ENCODE measurements around the gene AP3B1. TPM values are rescaled to one million over a fixed set of nuclear protein-coding genes. Genes with fewer than 3 reads are reported as not detected.
A peak's percentile ranks its signal among the peaks of the same experiment; 100 is the strongest.
"Not testable (repeated sequence)": the region's sequence is repeated elsewhere in the genome, so short reads cannot be mapped to it uniquely, and the experiment has no call there.

The AP3B1 gene
- total RNA-seq, 2 donors from 2014 or later: 51.3 to 55.6 TPM

DNA sequence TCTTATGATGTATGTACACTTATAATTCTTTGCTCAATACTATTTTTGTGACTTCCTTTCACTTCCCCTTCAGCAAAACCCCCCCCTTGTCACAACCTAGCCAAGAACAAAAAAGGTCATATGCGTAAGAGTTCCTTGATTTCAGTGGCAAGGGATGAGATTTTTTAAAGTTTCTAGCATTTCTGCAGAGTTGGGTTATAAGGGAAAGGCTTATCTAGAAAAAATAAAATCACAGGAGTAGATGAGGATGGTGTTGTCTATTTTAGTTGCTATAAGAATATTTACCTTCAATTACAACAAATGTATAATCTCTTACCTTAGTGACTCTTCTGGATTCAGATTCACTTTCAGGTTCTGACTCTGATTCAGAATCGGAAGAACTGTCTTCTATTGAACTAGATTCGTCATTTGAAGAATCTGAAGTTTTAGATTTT is 184.6 kb downstream of the AP3B1 start:
- no peak for ATAC-seq
- no peak for DNase-seq
- intact Hi-C loops (cut with DNase I, micrococcal nuclease): no loop called here

DNA sequence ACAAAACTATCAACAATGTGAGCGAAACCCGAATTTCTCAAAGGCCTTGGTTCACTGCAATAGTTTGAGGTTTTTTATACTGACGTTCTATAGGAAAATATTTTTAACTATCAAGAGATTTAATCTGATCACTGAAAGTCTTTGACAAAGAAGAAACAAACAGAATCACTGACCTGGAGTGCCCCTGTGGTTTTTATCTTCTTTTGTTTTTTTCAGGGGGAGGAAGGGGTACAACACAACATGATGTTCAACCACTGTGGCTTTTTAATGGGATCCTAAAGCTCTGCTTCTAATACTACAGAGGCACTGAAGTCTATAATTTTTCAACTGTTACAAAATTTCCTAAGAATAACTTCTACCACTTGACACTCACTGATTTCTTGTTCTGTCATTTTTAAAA is 185.9 kb downstream of the AP3B1 start:
- ATAC-seq: no peak
- intact Hi-C loops (cut with DNase I, micrococcal nuclease): no loop called here
- no peak for DNase-seq

DNA sequence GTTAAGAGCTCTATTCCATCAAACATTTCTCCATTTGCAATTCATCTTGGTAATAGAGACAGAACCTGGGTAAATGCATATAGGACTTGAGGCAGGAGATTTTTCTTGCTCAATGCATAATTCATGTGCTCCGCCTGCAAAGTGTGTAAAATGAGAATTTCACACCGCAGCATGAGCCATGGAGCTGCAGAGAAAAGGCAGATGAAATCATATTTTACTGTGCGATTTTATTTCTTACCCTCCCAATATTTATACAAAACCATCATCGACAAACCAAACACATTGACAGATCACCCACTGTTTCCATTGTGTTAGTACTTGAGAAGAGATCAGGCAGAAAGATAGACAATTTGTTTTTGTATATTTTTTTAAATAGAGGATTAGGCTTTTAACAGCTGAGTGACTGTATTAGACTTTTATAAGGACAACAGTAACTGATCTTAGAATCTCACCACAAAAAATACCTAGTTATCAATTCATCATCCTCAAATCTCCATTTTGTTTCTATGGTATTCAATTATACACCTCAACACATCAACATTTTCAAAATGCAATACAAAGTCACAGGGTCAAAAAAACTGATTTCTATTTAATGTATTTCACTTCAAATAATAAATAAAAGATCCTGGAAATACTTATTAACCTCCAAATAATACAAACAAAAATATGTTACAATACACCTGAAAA is 191.1 kb downstream of the AP3B1 start:
- no peak for DNase-seq
- ATAC-seq: no peak
- intact Hi-C loops (cut with DNase I, micrococcal nuclease): no loop called here

DNA sequence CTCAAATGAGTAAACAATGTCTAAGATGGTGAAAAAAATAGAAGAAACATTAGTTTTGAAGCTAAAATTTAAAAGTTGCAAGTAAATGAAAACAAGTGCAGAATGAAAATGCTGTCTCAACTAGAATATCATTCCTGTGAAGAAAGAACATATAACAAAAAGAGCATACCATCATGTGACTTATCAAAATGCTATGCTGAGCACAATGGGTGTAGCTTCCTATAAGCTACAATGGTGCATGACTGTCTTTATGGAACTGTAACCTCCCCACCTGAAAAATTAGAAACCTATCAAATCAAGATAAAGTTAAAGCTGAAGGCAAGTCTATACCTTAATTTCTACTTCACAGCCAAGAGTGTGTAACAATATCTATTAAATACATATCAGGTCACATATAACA is 192.0 kb downstream of the AP3B1 start:
- intact Hi-C loops (cut with DNase I, micrococcal nuclease): no loop called here
- ATAC-seq: no peak
- DNase-seq: no peak

DNA sequence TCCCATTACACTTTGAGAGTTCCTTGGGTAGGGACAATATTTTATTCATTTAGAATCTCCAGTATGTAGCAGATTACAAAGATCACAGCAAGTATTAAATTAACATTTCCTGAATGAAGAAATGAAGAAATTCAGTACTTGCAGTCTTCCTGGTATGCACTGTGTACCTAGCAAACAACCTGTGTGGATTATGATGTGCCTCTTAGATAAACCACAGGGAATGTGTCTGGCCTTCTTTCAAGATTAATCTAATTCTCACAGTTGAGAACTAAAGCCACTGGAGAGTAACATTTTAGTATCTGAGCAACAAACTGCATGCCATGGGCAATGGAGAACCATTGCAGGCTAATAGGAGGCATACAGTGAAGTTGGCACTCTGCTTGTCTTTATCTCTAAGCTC is 199.4 kb downstream of the AP3B1 start:
- intact Hi-C loops (cut with DNase I, micrococcal nuclease): no loop called here
- DNase-seq: no peak
- peak; percentile 19 for ATAC-seq

DNA sequence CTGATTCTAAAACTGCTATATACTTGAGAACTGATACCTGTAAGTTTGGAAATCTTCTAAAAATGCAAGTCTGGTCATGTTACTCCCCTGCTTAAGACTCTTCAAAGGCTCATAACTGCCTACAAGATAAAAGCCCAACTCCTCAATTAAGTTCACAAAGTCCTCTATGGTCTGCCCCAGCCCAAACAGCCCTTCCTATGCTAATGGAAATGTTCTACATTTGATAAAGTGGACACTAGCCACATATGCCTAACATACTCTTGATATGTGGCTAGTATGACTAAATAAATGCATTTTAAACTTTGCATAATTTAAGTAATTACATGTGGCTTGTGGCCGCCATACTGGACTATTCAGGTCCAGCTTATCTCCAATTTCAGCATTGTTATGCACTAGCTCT is 204.5 kb downstream of the AP3B1 start:
- DNase-seq (no peak), ATAC-seq (no peak)
- intact Hi-C loops (cut with DNase I, micrococcal nuclease): no loop called here

DNA sequence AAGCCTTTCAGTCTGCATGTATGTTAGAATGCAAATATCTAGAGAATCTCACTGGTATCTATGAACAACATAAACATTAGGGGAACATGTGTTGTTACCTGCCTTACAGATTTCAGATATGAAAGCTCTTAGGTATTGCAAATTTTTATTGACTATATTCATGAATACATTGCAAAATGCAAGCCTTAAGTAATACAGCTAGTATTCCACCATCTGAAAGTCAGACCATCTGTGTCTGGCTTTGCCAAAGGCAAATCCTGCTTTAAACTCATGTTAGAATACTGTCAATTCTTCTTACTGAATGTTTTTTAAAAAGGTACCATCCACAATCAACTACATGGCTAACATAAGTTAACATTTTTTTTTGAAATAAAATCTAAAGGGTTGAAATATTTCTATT is 215.6 kb downstream of the AP3B1 start:
- intact Hi-C loops (cut with DNase I, micrococcal nuclease): no loop called here
- ATAC-seq (no peak), DNase-seq (no peak)

DNA sequence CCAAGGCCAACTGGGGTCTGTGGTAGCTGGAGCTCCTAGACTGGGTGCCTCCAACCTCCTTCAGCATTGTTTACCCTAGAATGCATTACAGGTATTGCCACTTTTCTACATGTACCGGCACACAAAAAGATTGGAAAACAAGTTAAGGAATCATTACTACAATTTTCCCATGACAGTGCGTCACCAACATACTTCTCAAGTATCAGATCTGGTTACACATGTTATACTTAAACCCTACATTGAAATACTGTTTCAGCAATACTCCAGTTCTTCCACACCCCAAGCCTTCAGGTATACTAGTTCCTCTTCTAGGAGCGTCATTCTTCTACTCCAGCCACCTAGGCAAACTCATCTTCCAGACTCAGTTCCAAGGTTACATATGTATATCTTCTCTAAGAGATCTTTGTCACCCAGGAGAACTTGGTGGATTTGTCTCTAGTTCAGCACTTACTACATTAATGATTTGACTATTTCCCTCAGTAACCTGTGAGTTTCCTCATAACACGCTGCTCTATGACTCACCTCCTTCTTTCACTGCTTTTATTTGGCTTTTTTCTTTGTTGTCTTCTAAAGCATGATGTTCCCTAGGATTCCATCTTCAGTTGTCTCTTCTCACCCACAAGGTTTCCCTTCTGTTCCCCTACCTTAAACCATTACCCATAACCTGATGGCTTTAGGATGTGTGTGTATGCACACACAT is 217.0 kb downstream of the AP3B1 start:
- intact Hi-C loops (cut with DNase I, micrococcal nuclease): no loop called here
- no peak for ATAC-seq

DNA sequence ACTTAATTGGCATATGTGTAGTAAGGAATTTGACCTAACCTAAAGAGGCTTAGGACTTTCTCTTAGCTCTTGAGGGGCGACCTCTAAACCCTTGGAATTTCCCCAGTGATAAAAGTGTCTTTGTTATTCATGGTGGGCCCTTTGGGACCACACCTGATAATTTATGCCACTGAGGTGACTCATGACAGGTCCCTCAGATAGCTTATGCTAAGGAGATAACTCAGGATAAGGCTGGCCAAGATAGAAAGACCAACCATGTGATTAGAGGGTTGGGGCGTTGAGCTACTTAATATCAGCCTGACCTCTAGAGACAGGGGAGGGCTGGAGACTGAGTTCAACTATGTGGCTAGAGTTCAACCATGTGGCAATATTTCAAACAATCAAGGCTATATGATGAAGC is 218.1 kb downstream of the AP3B1 start:
- intact Hi-C loops (cut with DNase I, micrococcal nuclease): no loop called here
- ATAC-seq (no peak), DNase-seq (no peak)

More for the DNA sequence above, 217.0 kb downstream of the AP3B1 start:
- no peak for DNase-seq

DNA sequence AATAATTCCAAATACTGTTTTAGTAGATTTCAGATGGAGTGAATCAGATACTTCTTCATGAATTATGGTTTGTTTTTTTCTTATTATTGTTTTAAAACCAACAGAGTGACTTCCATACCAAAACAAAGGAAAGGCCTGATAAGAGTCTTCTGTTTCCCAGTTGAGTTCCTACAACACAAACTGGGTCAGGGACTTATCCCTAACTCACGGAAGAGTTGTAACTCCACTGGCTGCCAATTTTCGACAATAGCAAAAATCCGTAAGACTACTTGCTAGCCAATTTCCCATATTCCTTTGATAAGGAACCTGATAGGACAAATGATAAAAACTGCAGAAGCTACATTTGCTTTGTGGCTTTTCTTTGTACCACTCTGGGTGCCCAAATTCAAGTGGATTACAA is 219.2 kb downstream of the AP3B1 start:
- ATAC-seq: no peak
- intact Hi-C loops (cut with DNase I, micrococcal nuclease): no loop called here

DNA sequence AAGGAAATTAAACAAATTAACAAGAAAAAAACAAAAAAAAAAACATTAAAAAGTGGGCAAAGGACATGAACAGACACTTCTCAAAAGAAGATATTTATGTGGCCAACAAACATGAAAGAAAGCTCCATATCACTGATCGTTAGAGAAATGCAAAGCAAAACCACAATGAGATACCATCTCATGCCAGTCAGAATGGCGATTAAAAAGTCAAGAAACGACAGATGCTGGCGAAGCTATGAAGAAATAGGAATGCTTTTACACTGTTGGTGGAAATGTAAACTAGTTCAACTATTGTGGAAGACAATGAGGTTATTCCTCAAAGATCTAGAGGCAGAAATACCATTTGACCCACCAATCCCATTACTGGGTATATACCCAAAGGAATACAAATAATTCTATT is 223.8 kb downstream of the AP3B1 start:
- ATAC-seq; intact Hi-C loops (cut with DNase I, micrococcal nuclease): not testable (repeated sequence)

More for the DNA sequence above, 219.2 kb downstream of the AP3B1 start:
- DNase-seq: no peak

DNA sequence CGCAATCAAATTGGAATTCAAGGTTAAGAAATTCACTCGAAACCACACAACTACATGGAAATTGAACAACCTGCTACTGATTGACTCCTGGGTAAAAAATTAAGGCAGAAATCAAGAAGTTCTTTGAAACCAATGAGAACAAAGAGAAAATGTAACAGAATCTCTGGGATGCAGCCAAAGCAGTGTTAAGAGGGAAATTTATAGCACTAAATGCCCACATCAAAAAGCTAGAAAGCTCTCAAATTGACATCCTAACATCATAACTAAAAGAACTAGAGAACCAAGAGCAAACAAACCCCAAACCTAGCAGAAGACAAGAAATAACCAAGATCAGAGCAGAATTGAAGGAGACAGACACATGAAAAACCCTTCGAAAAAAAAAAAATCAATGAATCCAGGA is 226.9 kb downstream of the AP3B1 start:
- DNase-seq; intact Hi-C loops (cut with DNase I, micrococcal nuclease); ATAC-seq: not testable (repeated sequence)

More for the DNA sequence above, 223.8 kb downstream of the AP3B1 start:
- not testable (repeated sequence) for DNase-seq

DNA sequence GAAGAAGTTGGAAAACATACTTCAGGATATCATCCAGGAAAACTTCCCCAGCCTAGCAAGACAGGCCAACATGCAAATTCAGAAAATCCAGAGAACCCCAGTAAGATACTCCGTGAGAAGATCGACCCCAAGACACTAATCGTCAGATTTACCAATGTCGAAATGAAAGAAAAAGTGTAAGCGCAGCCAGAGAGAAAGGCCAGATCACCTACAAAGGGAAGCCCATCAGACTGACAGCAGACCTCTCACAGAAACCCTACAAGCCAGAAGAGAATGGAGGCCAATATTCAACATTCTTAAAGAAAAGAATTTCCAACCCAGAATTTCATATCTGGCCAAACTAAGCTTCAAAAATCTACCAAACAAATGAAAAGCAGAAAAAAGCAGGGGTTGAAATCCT is 227.8 kb downstream of the AP3B1 start:
- DNase-seq; intact Hi-C loops (cut with DNase I, micrococcal nuclease); ATAC-seq: not testable (repeated sequence)

DNA sequence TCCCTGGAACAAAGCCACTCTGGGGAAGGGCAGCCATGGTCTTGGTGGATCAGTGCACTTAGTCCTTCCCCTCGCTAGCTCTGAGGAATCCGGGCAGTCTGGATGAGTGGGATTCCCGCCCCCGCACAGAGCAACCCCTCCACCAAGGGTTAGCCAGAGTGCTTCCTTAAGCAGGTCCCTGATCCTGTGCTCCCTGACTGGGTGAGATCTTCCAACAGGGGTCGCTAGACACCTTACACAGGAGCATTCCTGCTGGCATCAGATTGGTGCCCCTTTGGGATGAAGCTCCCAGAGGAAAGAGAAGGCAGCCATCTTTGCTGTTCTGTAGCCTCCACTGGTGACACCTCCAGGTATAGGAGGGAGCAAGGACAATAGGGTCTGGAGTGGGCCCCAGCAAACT is 228.8 kb downstream of the AP3B1 start:
- intact Hi-C loops (cut with DNase I, micrococcal nuclease): no loop called here
- ATAC-seq: no peak
- no peak for DNase-seq

DNA sequence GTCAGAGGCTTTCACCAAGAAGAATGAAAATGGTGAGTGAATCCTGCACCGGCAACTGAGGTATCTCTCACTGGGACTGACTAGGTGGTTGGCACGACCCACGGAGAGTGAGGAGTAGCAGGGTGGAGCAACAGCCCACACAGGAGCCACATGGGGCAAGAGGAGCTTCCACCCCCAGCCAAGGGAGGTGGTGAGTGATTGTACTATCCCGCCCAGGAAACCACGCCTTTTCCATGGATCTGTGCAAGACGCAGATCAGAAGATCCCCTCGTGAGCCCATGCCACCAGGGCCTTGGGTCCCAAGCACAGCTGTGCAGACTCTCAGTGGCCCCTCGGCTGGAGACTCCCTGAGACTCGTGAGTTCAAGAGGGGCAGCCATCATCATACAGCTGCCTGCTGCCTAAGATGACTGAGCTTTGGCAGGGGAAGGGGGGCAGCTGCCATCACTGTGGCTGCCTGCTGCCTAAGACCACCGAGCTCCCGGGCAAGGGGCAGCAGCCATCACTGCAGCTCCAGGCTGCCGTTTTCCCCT is 229.5 kb downstream of the AP3B1 start:
- ATAC-seq (no peak), DNase-seq (no peak)
- intact Hi-C loops (cut with DNase I, micrococcal nuclease): no loop called here

DNA sequence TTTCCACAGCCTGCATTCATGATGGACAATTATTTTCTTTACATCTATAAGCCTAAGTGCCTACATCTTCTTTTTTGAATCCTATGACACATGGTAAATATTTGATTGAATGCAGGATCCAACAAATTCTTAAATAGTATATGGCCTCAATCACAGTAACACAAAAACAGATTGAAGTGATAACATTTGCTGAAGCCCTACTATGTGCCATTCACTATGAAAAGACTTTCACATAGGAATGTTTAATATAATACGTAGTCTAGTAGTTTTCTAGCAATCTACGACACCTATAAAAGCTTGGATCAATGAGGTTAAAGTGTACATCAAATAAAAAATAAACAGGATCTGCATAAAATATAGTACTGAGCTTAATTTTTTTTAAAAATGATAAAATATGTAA is 231.0 kb downstream of the AP3B1 start:
- ATAC-seq (no peak), DNase-seq (no peak)
- intact Hi-C loops (cut with DNase I, micrococcal nuclease): no loop called here

DNA sequence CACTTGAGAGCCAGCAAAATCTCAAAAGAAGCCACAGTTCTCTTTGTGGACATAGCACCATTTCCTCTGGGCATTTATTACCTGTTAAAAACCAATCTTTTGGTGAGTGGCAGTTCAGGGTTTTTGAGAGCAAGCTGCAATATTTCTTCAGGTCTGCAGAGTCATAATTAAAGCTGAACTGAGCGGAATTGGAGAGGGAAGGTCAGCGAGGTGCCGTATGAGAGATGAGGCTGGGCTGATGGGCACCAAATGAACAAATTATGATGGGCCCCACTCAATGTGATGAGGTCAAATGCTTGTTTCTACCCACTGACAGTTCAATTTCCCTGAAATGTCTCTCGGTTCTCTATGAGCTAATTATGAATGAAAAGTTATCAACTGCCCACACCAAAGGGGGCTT is 231.9 kb downstream of the AP3B1 start:
- DNase-seq (no peak), ATAC-seq (no peak)
- intact Hi-C loops (cut with DNase I, micrococcal nuclease): no loop called here

DNA sequence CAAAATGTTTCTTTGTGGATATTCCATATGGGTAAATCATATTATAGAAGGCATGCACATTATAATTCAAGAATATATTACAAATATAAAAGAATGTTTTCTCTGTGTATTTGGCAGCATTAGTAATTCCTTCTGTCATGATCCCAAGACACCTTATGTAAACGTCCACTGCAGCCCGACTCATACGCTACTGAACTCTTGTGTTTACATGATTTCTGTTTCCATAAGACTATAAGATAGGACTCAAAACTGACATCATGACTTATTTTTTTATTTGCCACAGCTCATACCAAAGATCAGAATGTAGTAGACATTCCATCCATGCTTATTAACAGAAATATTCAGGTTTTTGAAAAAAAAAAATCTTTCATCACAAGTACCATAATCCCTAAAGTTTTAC is 234.1 kb downstream of the AP3B1 start:
- intact Hi-C loops (cut with DNase I, micrococcal nuclease): no loop called here
- ATAC-seq (no peak), DNase-seq (no peak)

DNA sequence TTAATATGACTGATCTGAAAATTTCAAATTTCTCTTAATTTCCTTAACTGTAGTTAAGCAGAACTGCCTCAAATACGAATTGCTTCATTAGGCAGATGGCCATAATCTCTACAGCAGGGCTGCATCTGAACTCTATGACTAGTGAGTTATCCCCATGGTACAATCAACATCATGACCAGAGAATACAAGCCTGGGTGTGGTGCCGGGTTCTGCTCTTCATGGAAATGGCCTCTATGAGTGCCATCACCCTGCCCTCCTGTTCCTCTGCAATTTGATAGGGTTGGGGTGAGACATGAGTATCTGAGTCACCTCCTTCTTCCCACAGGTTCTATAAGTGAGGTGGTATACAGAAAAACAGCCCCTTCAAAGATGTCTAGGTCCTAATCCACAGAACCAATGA is 235.9 kb downstream of the AP3B1 start:
- intact Hi-C loops (cut with DNase I, micrococcal nuclease): no loop called here
- ATAC-seq: no peak

DNA sequence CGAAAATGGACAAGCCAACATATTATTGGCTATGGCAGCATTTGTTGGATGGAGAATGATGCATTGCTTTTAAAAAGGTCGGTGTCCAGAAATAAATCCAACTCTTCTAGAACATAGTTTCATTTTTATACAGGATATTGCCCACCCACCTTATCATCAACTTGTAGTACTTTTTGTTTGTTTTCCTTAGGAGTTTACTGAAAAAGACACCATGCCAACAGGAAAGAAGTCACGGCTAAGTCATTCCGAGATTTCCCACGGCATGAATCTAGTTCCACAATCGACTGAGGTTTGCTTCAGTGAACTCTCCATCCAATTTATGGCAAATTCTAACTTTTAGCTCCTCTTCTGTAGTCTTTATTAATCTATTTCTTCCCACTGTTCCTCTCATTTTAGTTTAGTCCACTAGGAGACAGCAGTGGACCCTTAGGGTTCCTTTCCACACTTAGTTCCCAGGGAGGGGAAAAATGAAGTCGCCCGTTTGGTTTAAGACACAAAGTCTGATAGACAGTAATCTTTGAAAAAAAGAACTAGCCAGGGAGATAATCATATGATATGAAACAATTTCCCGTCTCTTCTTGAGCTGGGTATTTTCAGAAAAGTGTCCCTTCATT is 237.5 kb downstream of the AP3B1 start:
- intact Hi-C loops (cut with DNase I, micrococcal nuclease): no loop called here
- no peak for ATAC-seq

More for the DNA sequence above, 235.9 kb downstream of the AP3B1 start:
- no peak for DNase-seq

More for the DNA sequence above, 237.5 kb downstream of the AP3B1 start:
- DNase-seq: no peak
